ENCODE measurements around the gene RNF220. TPM values are rescaled to one million over a fixed set of nuclear protein-coding genes. Genes with fewer than 3 reads are reported as not detected.
A peak's percentile ranks its signal among the peaks of the same experiment; 100 is the strongest.

RNF220 gene
- total and polyA plus RNA-seq, 4 donors: 44.2 to 70.5 (median 52.8) TPM

- DNase-seq (no peak), ATAC-seq (ENCODE audit: low FRiP score) (no peak)
- WGBS, 2 donors: 58% methylated on average over 3 of the region's 3 CpGs
- Histone ChIP-seq H3K4me3 (ENCODE audit: low read length in 2 of 2) (no peak overlapping the region), H3K36me3 (ENCODE audit: control insufficient read depth in 1 of 2, insufficient read depth in 2 of 2, low read length in 1 of 2) (no peaks in the 10 kb centered on the region), H3K27me3 (ENCODE audit: control insufficient read depth in 1 of 2, insufficient read depth in 2 of 2, low read length in 1 of 2) (no peaks in the 10 kb centered on the region), H3K9me3 (ENCODE audit: control insufficient read depth, low read length) (peaks cover 2% of the 10 kb centered on the region), H3K4me1 (ENCODE audit: control insufficient read depth in 1 of 2, insufficient read depth in 2 of 2, low read length in 2 of 2) (no peaks in the 10 kb centered on the region), H3K27ac (ENCODE audit: low read depth in 1 of 2, low read length in 2 of 2) (no peak overlapping the region)
- intact Hi-C loops (cut with DNase I): no loop called here
These were observed 127.5 kb downstream of the RNF220 start for GRCh38 chr1:44532567-44532944.

- Histone ChIP-seq H3K27ac (ENCODE audit: low read depth in 1 of 2, low read length in 2 of 2) (no peak overlapping the region), H3K4me3 (ENCODE audit: low read length in 2 of 2) (no peak overlapping the region), H3K27me3 (ENCODE audit: control insufficient read depth in 1 of 2, insufficient read depth in 2 of 2, low read length in 1 of 2) (no peaks in the 10 kb centered on the region), H3K36me3 (ENCODE audit: control insufficient read depth in 1 of 2, insufficient read depth in 2 of 2, low read length in 1 of 2) (no peaks in the 10 kb centered on the region), H3K9me3 (ENCODE audit: control insufficient read depth, low read length) (peaks cover 2% of the 10 kb centered on the region), H3K4me1 (ENCODE audit: control insufficient read depth in 1 of 2, insufficient read depth in 2 of 2, low read length in 2 of 2) (no peaks in the 10 kb centered on the region)
- intact Hi-C loops (cut with DNase I): no loop called here
- DNase-seq (no peak), ATAC-seq (ENCODE audit: low FRiP score) (no peak)
- WGBS, 2 donors: 59 to 60% methylated on average over 6 of the region's 6 CpGs
These were observed 129.7 kb downstream of the RNF220 start for GRCh38 chr1:44534771-44535170.

- intact Hi-C loops (cut with DNase I): no loop called here
- ATAC-seq (ENCODE audit: low FRiP score) (no peak), DNase-seq (no peak)
- Histone ChIP-seq H3K4me3 (ENCODE audit: low read length in 2 of 2) (no peak overlapping the region), H3K9me3 (ENCODE audit: control insufficient read depth, low read length) (peaks cover 2% of the 10 kb centered on the region), H3K27me3 (ENCODE audit: control insufficient read depth in 1 of 2, insufficient read depth in 2 of 2, low read length in 1 of 2) (no peaks in the 10 kb centered on the region), H3K4me1 (ENCODE audit: control insufficient read depth in 1 of 2, insufficient read depth in 2 of 2, low read length in 2 of 2) (no peaks in the 10 kb centered on the region), H3K27ac (ENCODE audit: low read depth in 1 of 2, low read length in 2 of 2) (no peak overlapping the region), H3K36me3 (ENCODE audit: control insufficient read depth in 1 of 2, insufficient read depth in 2 of 2, low read length in 1 of 2) (no peaks in the 10 kb centered on the region)
- 69 to 74% methylated on average over 18 of the region's 18 CpGs for WGBS, 2 donors
These were observed 131.5 kb downstream of the RNF220 start for GRCh38 chr1:44536357-44537209.

GRCh38 chr1:44537538-44537937, 132.5 kb downstream of the RNF220 start:
- Histone ChIP-seq H3K27ac (ENCODE audit: low read depth in 1 of 2, low read length in 2 of 2) (no peak overlapping the region), H3K27me3 (ENCODE audit: control insufficient read depth in 1 of 2, insufficient read depth in 2 of 2, low read length in 1 of 2) (no peaks in the 10 kb centered on the region), H3K4me1 (ENCODE audit: control insufficient read depth in 1 of 2, insufficient read depth in 2 of 2, low read length in 2 of 2) (no peaks in the 10 kb centered on the region), H3K4me3 (ENCODE audit: low read length in 2 of 2) (no peak overlapping the region), H3K36me3 (ENCODE audit: control insufficient read depth in 1 of 2, insufficient read depth in 2 of 2, low read length in 1 of 2) (no peaks in the 10 kb centered on the region), H3K9me3 (ENCODE audit: control insufficient read depth, low read length) (peaks cover 2% of the 10 kb centered on the region)
- ATAC-seq (ENCODE audit: low FRiP score) (no peak), DNase-seq (no peak)
- WGBS, 2 donors: 81 to 85% methylated on average over 6 of the region's 6 CpGs
- intact Hi-C loops (cut with DNase I): no loop called here

GRCh38 chr1:44537956-44538355, 132.9 kb downstream of the RNF220 start:
- DNase-seq (no peak), ATAC-seq (ENCODE audit: low FRiP score) (no peak)
- Histone ChIP-seq H3K27ac (ENCODE audit: low read depth in 1 of 2, low read length in 2 of 2) (no peak overlapping the region), H3K36me3 (ENCODE audit: control insufficient read depth in 1 of 2, insufficient read depth in 2 of 2, low read length in 1 of 2) (no peaks in the 10 kb centered on the region), H3K9me3 (ENCODE audit: control insufficient read depth, low read length) (no peaks in the 10 kb centered on the region), H3K27me3 (ENCODE audit: control insufficient read depth in 1 of 2, insufficient read depth in 2 of 2, low read length in 1 of 2) (no peaks in the 10 kb centered on the region), H3K4me3 (ENCODE audit: low read length in 2 of 2) (no peak overlapping the region), H3K4me1 (ENCODE audit: control insufficient read depth in 1 of 2, insufficient read depth in 2 of 2, low read length in 2 of 2) (no peaks in the 10 kb centered on the region)
- intact Hi-C loops (cut with DNase I): no loop called here
- 76 to 79% methylated on average over 3 of the region's 3 CpGs for WGBS, 2 donors

GRCh38 chr1:44539991-44540730, 135.1 kb downstream of the RNF220 start:
- DNase-seq: no peak
- no peak for ATAC-seq (ENCODE audit: low FRiP score)
- 38 to 62% methylated on average over 6 of the region's 6 CpGs for WGBS, 2 donors
- no peaks in the 10 kb centered on the region for H3K9me3 ChIP-seq (ENCODE audit: control insufficient read depth, low read length)
- no peak overlapping the region for H3K4me3 ChIP-seq (ENCODE audit: low read length in 2 of 2)
- no peaks in the 10 kb centered on the region for H3K4me1 ChIP-seq (ENCODE audit: control insufficient read depth in 1 of 2, insufficient read depth in 2 of 2, low read length in 2 of 2)
- H3K27ac ChIP-seq (ENCODE audit: low read depth in 1 of 2, low read length in 2 of 2): no peak overlapping the region
- no peaks in the 10 kb centered on the region for H3K36me3 ChIP-seq (ENCODE audit: control insufficient read depth in 1 of 2, insufficient read depth in 2 of 2, low read length in 1 of 2)
- no peaks in the 10 kb centered on the region for H3K27me3 ChIP-seq (ENCODE audit: control insufficient read depth in 1 of 2, insufficient read depth in 2 of 2, low read length in 1 of 2)
- intact Hi-C loops (cut with DNase I): no loop called here

GRCh38 chr1:44542420-44543063, 137.5 kb downstream of the RNF220 start:
- Histone ChIP-seq H3K4me3 (ENCODE audit: low read length in 2 of 2) (no peak overlapping the region), H3K27me3 (ENCODE audit: control insufficient read depth in 1 of 2, insufficient read depth in 2 of 2, low read length in 1 of 2) (no peaks in the 10 kb centered on the region), H3K4me1 (ENCODE audit: control insufficient read depth in 1 of 2, insufficient read depth in 2 of 2, low read length in 2 of 2) (no peaks in the 10 kb centered on the region), H3K36me3 (ENCODE audit: control insufficient read depth in 1 of 2, insufficient read depth in 2 of 2, low read length in 1 of 2) (no peaks in the 10 kb centered on the region), H3K9me3 (ENCODE audit: control insufficient read depth, low read length) (no peaks in the 10 kb centered on the region), H3K27ac (ENCODE audit: low read depth in 1 of 2, low read length in 2 of 2) (no peak overlapping the region)
- intact Hi-C loops (cut with DNase I): no loop called here
- ATAC-seq (ENCODE audit: low FRiP score): no peak
- WGBS, 2 donors: 29 to 35% methylated on average over 14 of the region's 14 CpGs
- DNase-seq: peak in 1 of 2 donors; percentile 41

- intact Hi-C loops (cut with DNase I): no loop called here
- no peak overlapping the region for H3K4me3 ChIP-seq (ENCODE audit: low read length in 2 of 2)
- H3K36me3 ChIP-seq (ENCODE audit: control insufficient read depth in 1 of 2, insufficient read depth in 2 of 2, low read length in 1 of 2): no peaks in the 10 kb centered on the region
- no peak overlapping the region for H3K27ac ChIP-seq (ENCODE audit: low read depth in 1 of 2, low read length in 2 of 2)
- WGBS, 2 donors: 13 to 17% methylated on average over 13 to 15 of the region's 15 CpGs
- no peaks in the 10 kb centered on the region for H3K9me3 ChIP-seq (ENCODE audit: control insufficient read depth, low read length)
- peak in 1 of 2 donors; percentile 51 for DNase-seq
- ATAC-seq (ENCODE audit: low FRiP score): no peak
- no peaks in the 10 kb centered on the region for H3K27me3 ChIP-seq (ENCODE audit: control insufficient read depth in 1 of 2, insufficient read depth in 2 of 2, low read length in 1 of 2)
- H3K4me1 ChIP-seq (ENCODE audit: control insufficient read depth in 1 of 2, insufficient read depth in 2 of 2, low read length in 2 of 2): no peaks in the 10 kb centered on the region
These were observed 138.1 kb downstream of the RNF220 start for GRCh38 chr1:44543064-44543744.

Data from aorta (tissue), 5 donors.